H9 (cell line): ENCODE data around the gene MRPS34. TPM values are rescaled to one million over a fixed set of nuclear protein-coding genes. Genes with fewer than 3 reads are reported as not detected.

Experiments used
- DNase-seq: peaks from one replicate; pipeline ENCODE4 v3.0.0-alpha.2; 2017
- H2AFZ ChIP-seq: one replicate; pipeline ENCODE4 v1.6.1; 2013; ENCODE audit warnings: mild to moderate bottlenecking, low read length, control low read depth, moderate library complexity
- H2AK5ac ChIP-seq: 2 replicates; pipeline ENCODE4 v1.6.1; 2013; ENCODE audit warnings: low read length, control low read depth, mixed read lengths; ENCODE audit not compliant: insufficient read length
- H2BK120ac ChIP-seq: one replicate; pipeline ENCODE4 v1.6.1; 2013; ENCODE audit warnings: low read depth, mild to moderate bottlenecking, low read length, control low read depth, inconsistent platforms; ENCODE audit not compliant: poor library complexity, severe bottlenecking
- H2BK12ac ChIP-seq: 2 replicates; pipeline ENCODE4 v1.6.1; 2013; ENCODE audit warnings: low read length, control low read depth, mixed read lengths, low read depth; ENCODE audit not compliant: insufficient read length
- H2BK15ac ChIP-seq: 2 replicates; pipeline ENCODE4 v1.6.1; 2013; ENCODE audit warnings: low read depth, low read length, control low read depth
- H2BK20ac ChIP-seq: one replicate; pipeline ENCODE4 v1.6.1; 2013; ENCODE audit warnings: low read depth, mild to moderate bottlenecking, low read length, control low read depth, inconsistent platforms; ENCODE audit not compliant: poor library complexity, severe bottlenecking
- H2BK5ac ChIP-seq: 2 replicates; pipeline ENCODE4 v1.6.1; 2013; ENCODE audit warnings: low read length, control low read depth, mixed read lengths; ENCODE audit not compliant: insufficient read length
- H3K14ac ChIP-seq: 2 replicates; pipeline ENCODE4 v1.6.1; 2013; ENCODE audit warnings: low read length, control low read depth; ENCODE audit not compliant: insufficient read depth
- H3K18ac ChIP-seq: 2 replicates; pipeline ENCODE4 v1.6.1; 2013; ENCODE audit warnings: low read depth, mild to moderate bottlenecking, mixed read lengths, low read length, control low read depth; ENCODE audit not compliant: insufficient read length
- H3K23ac ChIP-seq: 2 replicates; pipeline ENCODE4 v1.6.1; 2013; ENCODE audit warnings: low read length, control low read depth, mixed read lengths, low read depth; ENCODE audit not compliant: insufficient read length
- H3K23me2 ChIP-seq: 2 replicates; pipeline ENCODE4 v1.6.1; 2013; ENCODE audit warnings: low read depth, mild to moderate bottlenecking, mixed read lengths, low read length, control low read depth; ENCODE audit not compliant: insufficient read length, poor library complexity, severe bottlenecking
- H3K27ac ChIP-seq: 2 replicates; pipeline ENCODE4 v1.5.1; 2013; ENCODE audit warnings: low read length, control low read depth, mixed read lengths, low read depth; ENCODE audit not compliant: insufficient read length
- H3K27me3 ChIP-seq: 2 replicates; pipeline ENCODE4 v1.6.1; 2013; ENCODE audit warnings: low read length, control low read depth, inconsistent platforms; ENCODE audit not compliant: insufficient read depth
- H3K4ac ChIP-seq: 2 replicates; pipeline ENCODE4 v1.6.1; 2013; ENCODE audit warnings: low read depth, mild to moderate bottlenecking, control low read depth, inconsistent platforms, low read length, moderate library complexity
- H3K4me1 ChIP-seq: 2 replicates; pipeline ENCODE4 v1.6.1; 2013; ENCODE audit warnings: low read length, control low read depth, inconsistent platforms; ENCODE audit not compliant: insufficient read depth
- H3K4me2 ChIP-seq: 2 replicates; pipeline ENCODE4 v1.6.1; 2013; ENCODE audit warnings: low read length, control low read depth, mixed read lengths; ENCODE audit not compliant: insufficient read length, insufficient read depth
- H3K56ac ChIP-seq: 2 replicates; pipeline ENCODE4 v1.6.1; 2013; ENCODE audit warnings: low read depth, mild to moderate bottlenecking, mixed read lengths, low read length, control low read depth; ENCODE audit not compliant: insufficient read length
- H3K79me1 ChIP-seq: 2 replicates; pipeline ENCODE4 v1.6.1; 2013; ENCODE audit warnings: low read depth, mild to moderate bottlenecking, moderate library complexity, low read length, control low read depth, inconsistent platforms; ENCODE audit not compliant: insufficient read depth, poor library complexity, severe bottlenecking
- H3K79me2 ChIP-seq: 2 replicates; pipeline ENCODE4 v1.6.1; 2013; ENCODE audit warnings: low read length, control low read depth, inconsistent platforms; ENCODE audit not compliant: insufficient read depth
- H3K9ac ChIP-seq: 2 replicates; pipeline ENCODE4 v1.6.1; 2013; ENCODE audit warnings: low read length, control low read depth, mixed read lengths; ENCODE audit not compliant: insufficient read length; ENCODE audit errors: extremely low read depth
- H3K9me3 ChIP-seq: one replicate; pipeline ENCODE4 v1.6.1; 2013; ENCODE audit warnings: low read depth, low read length, inconsistent platforms; ENCODE audit not compliant: control insufficient read depth
- H3T11ph ChIP-seq: one replicate; pipeline ENCODE4 v1.6.1; 2013; ENCODE audit warnings: mild to moderate bottlenecking, low read length, control low read depth, inconsistent platforms
- H4K20me1 ChIP-seq: one replicate; pipeline ENCODE4 v1.6.1; 2013; ENCODE audit not compliant: control insufficient read depth, insufficient read length, insufficient read depth
- H4K5ac ChIP-seq: 2 replicates; pipeline ENCODE4 v1.6.1; 2013; ENCODE audit warnings: low read depth, mild to moderate bottlenecking, mixed read lengths, low read length, control low read depth; ENCODE audit not compliant: insufficient read length
- H4K8ac ChIP-seq: replicated peaks from 2 replicates; pipeline ENCODE4 v1.6.1; 2013; ENCODE audit warnings: low read length, control low read depth, mixed read lengths, low read depth; ENCODE audit not compliant: insufficient read length
- H4K91ac ChIP-seq: 2 replicates; pipeline ENCODE4 v1.6.1; 2013; ENCODE audit warnings: low read depth, mild to moderate bottlenecking, moderate library complexity, mixed read lengths, low read length, control low read depth; ENCODE audit not compliant: insufficient read length
- H3K27ac Mint-ChIP-seq, 3 experiments: 2 replicates in 2 of 3; 3 replicates in 1 of 3; pipeline ENCODE4 v1.8.0; 2020 to 2021; ENCODE audit warnings: mixed read lengths in 3 of 3, mild to moderate bottlenecking in 1 of 3, moderate library complexity in 1 of 3
- H3K27me3 Mint-ChIP-seq: 2 replicates; pipeline ENCODE4 v1.8.0; 2021; ENCODE audit warnings: low read depth, mild to moderate bottlenecking, moderate library complexity, mixed read lengths
- H3K36me3 Mint-ChIP-seq, 3 experiments: 2 replicates in 2 of 3; 3 replicates in 1 of 3; pipeline ENCODE4 v1.8.0; 2020 to 2021; ENCODE audit warnings: low read depth in 3 of 3, mixed read lengths in 3 of 3; ENCODE audit not compliant: insufficient read depth in 1 of 3
- H3K4me1 Mint-ChIP-seq, 2 experiments: 2 replicates each; pipeline ENCODE4 v1.8.0; 2020; ENCODE audit warnings: mixed read lengths in 2 of 2
- H3K4me3 Mint-ChIP-seq, 2 experiments: 2 replicates in 1 of 2; 3 replicates in 1 of 2; pipeline ENCODE4 v1.8.0; 2020 to 2021; ENCODE audit warnings: mild to moderate bottlenecking in 2 of 2, mixed read lengths in 2 of 2, moderate library complexity in 1 of 2
- H3K9me3 Mint-ChIP-seq, 2 experiments: 2 replicates in 1 of 2; 3 replicates in 1 of 2; pipeline ENCODE4 v1.8.0; 2020; ENCODE audit warnings: mild to moderate bottlenecking in 2 of 2, mixed read lengths in 2 of 2, moderate library complexity in 1 of 2
- WGBS: extraction: QIAGEN DNeasy Blood & Tissue Kit; methylation state at CpG from one replicate; pipeline ENCODE4 v1.1.7; 2013; ENCODE audit warnings: missing lambda C conversion rate, low lambda C conversion rate, mixed read lengths; ENCODE audit not compliant: insufficient read length; ENCODE audit errors: extremely low coverage; 5-methylcytosine and 5-hydroxymethylcytosine counted together
- total RNA-seq: library from RNA; stranded (reverse); gene quantifications from 2 replicates; pipeline ENCODE4 v1.2.1, GENCODE V29; 2021
- TF ChIP-seq, protein P1 (sequence below): fragments of 200-600 bp; sonication (generic); conservative IDR thresholded peaks from 3 replicates; pipeline ENCODE4 v1.8.0; 2021; ENCODE audit warnings: antibody characterized with exemption, mild to moderate bottlenecking

The MRPS34 gene
- total RNA-seq, 1 experiment from 2014 or later: 205 TPM

DNA sequence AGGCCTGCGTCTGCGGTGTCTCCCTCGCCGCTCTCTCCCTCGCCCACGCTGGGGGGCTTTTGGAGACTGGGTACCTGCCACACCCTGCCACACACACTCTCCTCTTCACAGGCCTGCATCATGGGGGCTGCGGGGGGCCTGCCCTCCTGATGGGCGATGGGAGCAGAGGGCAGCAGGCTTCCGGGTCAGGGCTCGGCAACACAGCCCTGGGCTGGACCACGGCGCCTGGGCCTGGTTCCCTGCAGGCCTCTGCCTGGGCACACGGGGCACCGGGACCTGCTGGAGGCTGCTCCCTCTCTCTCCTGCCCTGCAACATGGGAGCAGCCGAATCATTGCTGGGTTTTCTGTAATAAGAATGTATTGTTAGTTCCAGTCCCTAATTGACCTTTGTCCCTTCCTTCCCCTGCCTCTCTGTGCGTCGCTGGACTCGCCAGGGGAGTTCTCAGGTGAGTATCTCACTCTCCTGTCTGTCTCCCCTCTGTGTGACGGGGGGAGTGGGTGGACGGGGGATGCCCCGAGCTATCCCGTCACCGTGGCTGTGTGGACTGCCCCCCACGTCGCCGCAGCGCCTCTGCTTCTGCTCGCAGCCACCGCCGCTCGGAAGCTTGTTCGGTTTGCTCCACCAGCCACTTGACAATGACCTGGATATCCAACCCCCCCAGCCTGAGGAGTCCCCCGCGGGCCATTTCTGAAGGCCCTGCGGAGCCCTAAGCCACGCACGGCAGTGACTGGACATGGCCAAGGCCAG, 15.0 kb downstream of the MRPS34 start:
- H4K5ac ChIP-seq: no peak overlapping the region
- no peak overlapping the region for H3K56ac ChIP-seq
- H3K27ac ChIP-seq: no peak overlapping the region

More for the DNA sequence above, 15.0 kb downstream of the MRPS34 start:
- Histone ChIP-seq H4K8ac (no peak overlapping the region), H3K79me2 (no peaks in the 10 kb centered on the region), H2BK120ac (no peak overlapping the region), H2AFZ (no peak overlapping the region), H3K9ac (no peak overlapping the region), H2BK15ac (no peak overlapping the region), H2AK5ac (no peak overlapping the region), H2BK12ac (no peak overlapping the region), H2BK20ac (no peak overlapping the region), H4K91ac (no peak overlapping the region), H3K9me3 (no peaks in the 10 kb centered on the region), H3K18ac (no peak overlapping the region), H2BK5ac (no peak overlapping the region), H3K27me3 (no peaks in the 10 kb centered on the region), H3K4me2 (no peak overlapping the region), H3T11ph (no peak overlapping the region), H3K4me1 (no peaks in the 10 kb centered on the region), H4K20me1 (no peaks in the 10 kb centered on the region), H3K23me2 (no peaks in the 10 kb centered on the region), H3K23ac (no peak overlapping the region), H3K14ac (no peak overlapping the region), H3K4ac (no peak overlapping the region), H3K79me1 (no peaks in the 10 kb centered on the region)
- H3K4me3 Mint-ChIP-seq: no peak overlapping the region
- no peaks in the 10 kb centered on the region for H3K9me3 Mint-ChIP-seq
- H3K4me1 Mint-ChIP-seq: no peaks in the 10 kb centered on the region
- TF ChIP-seq, protein P1, sequence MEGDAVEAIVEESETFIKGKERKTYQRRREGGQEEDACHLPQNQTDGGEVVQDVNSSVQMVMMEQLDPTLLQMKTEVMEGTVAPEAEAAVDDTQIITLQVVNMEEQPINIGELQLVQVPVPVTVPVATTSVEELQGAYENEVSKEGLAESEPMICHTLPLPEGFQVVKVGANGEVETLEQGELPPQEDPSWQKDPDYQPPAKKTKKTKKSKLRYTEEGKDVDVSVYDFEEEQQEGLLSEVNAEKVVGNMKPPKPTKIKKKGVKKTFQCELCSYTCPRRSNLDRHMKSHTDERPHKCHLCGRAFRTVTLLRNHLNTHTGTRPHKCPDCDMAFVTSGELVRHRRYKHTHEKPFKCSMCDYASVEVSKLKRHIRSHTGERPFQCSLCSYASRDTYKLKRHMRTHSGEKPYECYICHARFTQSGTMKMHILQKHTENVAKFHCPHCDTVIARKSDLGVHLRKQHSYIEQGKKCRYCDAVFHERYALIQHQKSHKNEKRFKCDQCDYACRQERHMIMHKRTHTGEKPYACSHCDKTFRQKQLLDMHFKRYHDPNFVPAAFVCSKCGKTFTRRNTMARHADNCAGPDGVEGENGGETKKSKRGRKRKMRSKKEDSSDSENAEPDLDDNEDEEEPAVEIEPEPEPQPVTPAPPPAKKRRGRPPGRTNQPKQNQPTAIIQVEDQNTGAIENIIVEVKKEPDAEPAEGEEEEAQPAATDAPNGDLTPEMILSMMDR: no peak
- DNase-seq: no peak
- WGBS: no CpG with 5 or more reads among the region's 37 CpGs
- H3K27me3 Mint-ChIP-seq: no peaks in the 10 kb centered on the region
- no peak overlapping the region for H3K27ac Mint-ChIP-seq
- peaks cover 5 to 21% (median 16%) of the 10 kb centered on the region in 3 experiments; a peak in 6 of 7 replicates for H3K36me3 Mint-ChIP-seq
